GM12891 (cell line): ENCODE results near the gene ANK3.
A peak's percentile ranks its signal among the peaks of the same experiment; 100 is the strongest.

Experiments
- DNase-seq: peaks from one replicate; pipeline ENCODE4 v3.0.0; 2011; ENCODE audit warnings: low spot score; ENCODE audit not compliant: insufficient read length
- FAIRE-seq: peaks from 2 replicates; lab custom pipeline; 2011; peaks lifted over from hg19 to GRCh38; lab: Jason Lieb, UNC
- PAX5 ChIP-seq: IDR thresholded peaks from 2 replicates; pipeline ENCODE4 v1.6.1; 2011; ENCODE audit warnings: low read length, moderate library complexity, mild to moderate bottlenecking; ENCODE audit not compliant: insufficient read depth, severe bottlenecking
- POLR2A ChIP-seq: IDR thresholded peaks from 2 replicates; pipeline ENCODE4 v1.6.1; 2011; ENCODE audit warnings: low read depth, low read length, control low read depth
- POLR2AphosphoS5 ChIP-seq: IDR thresholded peaks from 2 replicates; pipeline ENCODE4 v1.6.1; 2011; ENCODE audit warnings: low read depth, low read length, control low read depth
- POU2F2 ChIP-seq: IDR thresholded peaks from 2 replicates; pipeline ENCODE4 v1.6.1; 2011; ENCODE audit warnings: low read depth, mild to moderate bottlenecking, control low read depth, low read length, moderate library complexity
- SPI1 ChIP-seq: IDR thresholded peaks from 2 replicates; pipeline ENCODE4 v1.6.1; 2011; ENCODE audit warnings: low read depth, low read length, control low read depth
- TAF1 ChIP-seq: IDR thresholded peaks from 2 replicates; pipeline ENCODE4 v1.6.1; 2011; ENCODE audit warnings: low read depth, low read length, control low read depth

Gene ANK3

GRCh38 chr10:60291344-60291930 is 98.2 kb downstream of the ANK3 start:
- FAIRE-seq (no peak), DNase-seq (no peak)
- TF ChIP-seq POLR2AphosphoS5 (no peak), TAF1 (no peak), POLR2A (no peak)

DNA sequence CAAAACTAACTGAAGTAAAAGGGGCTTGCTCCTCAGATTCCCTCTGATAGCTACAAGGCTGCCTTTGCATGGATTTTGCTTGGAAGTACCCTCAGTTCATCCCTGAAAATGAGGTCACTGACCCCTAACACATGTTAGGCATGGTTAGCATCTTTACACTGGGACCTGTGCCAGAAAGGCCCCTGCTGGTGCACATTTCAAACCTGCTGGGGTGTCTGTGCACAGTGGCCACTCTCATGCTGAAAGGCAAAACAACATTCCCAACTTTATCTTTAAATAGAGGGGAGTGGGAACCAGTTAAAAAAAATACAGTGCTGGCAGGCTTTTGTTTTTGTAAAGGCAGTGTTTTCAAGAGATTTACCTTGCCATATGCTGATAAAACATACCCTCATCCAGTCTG is 99.1 kb downstream of the ANK3 start:
- DNase-seq (no peak), FAIRE-seq (no peak)
- no peak for TF ChIP-seq TAF1
- no peak for TF ChIP-seq PAX5
- no peak for TF ChIP-seq POU2F2
- TF ChIP-seq POLR2A, result no peak
- TF ChIP-seq SPI1, result no peak
- no peak for TF ChIP-seq POLR2AphosphoS5

GRCh38 chr10:60289800-60290199 is 99.9 kb downstream of the ANK3 start:
- no peak for FAIRE-seq
- no peak for DNase-seq
- TF ChIP-seq TAF1 (no peak), POLR2AphosphoS5 (no peak), POU2F2 (no peak), PAX5 (no peak), SPI1 (no peak), POLR2A (no peak)

DNA sequence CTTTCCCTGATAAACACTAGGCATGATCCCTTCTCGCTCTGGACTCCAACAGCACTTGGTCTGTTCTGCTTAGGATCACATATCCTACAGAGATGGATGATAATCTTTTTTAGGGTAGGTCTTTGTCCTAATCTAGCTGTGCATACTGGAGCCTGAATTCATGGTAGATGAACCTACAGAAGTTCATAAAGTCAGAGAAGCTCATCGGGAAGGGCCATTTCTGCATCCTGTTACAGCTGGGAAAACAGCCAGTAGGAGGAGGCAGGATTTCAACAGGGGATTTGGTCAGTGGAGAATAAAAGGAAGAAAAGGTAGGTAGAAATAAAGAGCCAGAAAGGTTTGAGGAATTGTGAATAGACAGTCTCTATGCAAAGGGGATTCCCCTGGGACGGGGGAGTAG is 101.4 kb downstream of the ANK3 start:
- DNase-seq (no peak), FAIRE-seq (no peak)

DNA sequence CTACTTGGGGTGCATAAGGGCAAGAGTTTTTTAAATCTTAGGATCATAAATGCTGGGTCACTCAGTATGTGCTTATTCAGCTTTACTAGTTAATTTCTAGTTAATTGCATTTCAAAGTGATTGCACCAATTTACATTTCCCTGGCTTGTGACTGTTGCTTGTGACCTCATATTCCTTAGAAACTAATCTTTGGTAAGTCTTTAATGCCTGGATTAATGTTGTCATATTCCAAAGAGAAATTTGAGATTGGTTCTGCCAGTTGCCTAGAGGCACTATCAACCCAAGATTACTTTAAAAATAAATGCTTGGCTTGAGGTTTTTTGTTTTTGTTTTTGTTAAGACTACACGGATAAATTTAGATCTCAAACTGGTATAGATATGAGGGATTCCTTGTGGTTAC is 103.1 kb downstream of the ANK3 start:
- FAIRE-seq (no peak), DNase-seq (no peak)
- no peak for TF ChIP-seq SPI1
- TF ChIP-seq POLR2AphosphoS5, result no peak
- no peak for TF ChIP-seq TAF1
- no peak for TF ChIP-seq POU2F2
- no peak for TF ChIP-seq PAX5
- TF ChIP-seq POLR2A, result no peak

More for the DNA sequence above, 101.4 kb downstream of the ANK3 start:
- TF ChIP-seq POLR2AphosphoS5 (no peak), SPI1 (no peak), POLR2A (no peak), TAF1 (no peak), POU2F2 (no peak), PAX5 (no peak)

DNA sequence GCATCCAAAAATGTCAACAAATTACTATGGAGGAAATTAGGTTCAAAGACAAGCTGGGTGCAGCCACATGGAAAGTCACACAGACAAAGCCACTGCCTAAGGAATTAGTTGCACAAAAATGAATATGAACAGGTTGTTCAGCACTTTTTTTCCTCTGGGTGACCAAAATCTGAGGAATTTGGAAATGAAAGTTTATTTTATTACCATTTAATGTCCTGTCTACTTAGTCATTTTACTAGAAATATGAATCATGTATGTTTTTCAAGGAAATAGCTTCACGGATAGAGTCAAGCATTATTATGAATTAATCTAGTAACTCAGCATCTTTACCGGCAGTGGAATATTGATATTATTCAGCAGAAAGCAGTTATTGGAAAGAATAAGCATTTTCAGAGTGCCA is 106.3 kb downstream of the ANK3 start:
- FAIRE-seq (no peak), DNase-seq (no peak)
- no peak for TF ChIP-seq POLR2AphosphoS5

- TF ChIP-seq SPI1, result peak; percentile 65
- no peak for TF ChIP-seq POU2F2
- DNase-seq (no peak), FAIRE-seq (no peak)
These were observed 106.8 kb downstream of the ANK3 start for GRCh38 chr10:60282771-60283353.

DNA sequence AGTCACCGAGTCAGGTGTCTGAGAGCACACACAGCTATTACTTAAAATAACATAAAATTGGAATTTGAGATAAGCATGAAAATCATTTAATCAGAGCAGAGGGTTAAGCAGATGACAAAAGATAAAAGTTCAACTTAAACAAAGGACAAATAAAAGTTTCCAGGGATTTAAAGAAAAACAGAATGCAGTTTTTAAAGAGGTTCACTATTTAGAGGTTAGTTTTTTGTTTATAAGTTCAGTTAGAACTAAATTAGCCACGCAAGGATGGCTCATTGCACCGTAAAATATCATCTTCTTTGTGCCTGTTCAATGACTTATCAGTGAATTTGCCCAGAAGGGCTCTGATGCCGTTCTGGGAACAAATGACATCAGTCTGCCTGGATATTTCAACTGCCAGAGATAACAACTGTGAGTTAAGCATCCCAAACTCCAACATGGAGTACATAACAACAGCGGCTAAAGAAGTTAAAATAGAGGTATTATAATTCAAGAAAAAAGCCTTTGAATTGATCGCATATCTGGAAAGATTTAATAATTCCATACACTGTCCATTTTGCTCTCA is 107.8 kb downstream of the ANK3 start:
- DNase-seq, result no peak
- no peak for FAIRE-seq
- TF ChIP-seq POU2F2 (no peak), POLR2AphosphoS5 (no peak), PAX5 (no peak), POLR2A (no peak), SPI1 (no peak)

DNA sequence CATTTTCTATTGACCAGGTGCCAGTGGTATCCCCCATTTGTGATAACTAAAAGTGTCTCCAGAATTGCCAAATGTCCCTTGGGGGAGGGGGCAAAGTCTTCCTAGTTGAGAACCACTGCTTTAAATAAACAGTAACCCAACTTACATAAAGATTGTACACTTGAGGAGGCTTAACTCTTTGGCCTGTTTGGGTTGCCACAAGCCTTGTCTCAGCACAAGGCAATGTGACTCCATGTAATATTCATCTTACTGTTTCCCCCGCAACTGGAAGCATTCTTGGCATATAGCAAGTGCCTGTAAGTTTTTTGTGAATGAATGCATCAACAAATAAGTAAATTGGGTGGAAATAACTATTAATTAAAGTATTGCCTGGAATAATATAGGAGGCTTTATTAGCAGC is 108.3 kb downstream of the ANK3 start:
- DNase-seq, result no peak
- TF ChIP-seq POLR2AphosphoS5, result no peak
- TF ChIP-seq PAX5, result no peak
- TF ChIP-seq POU2F2, result no peak
- no peak for TF ChIP-seq TAF1
- no peak for TF ChIP-seq SPI1
- no peak for TF ChIP-seq POLR2A
- no peak for FAIRE-seq

GRCh38 chr10:60280475-60280874 is 109.2 kb downstream of the ANK3 start:
- TF ChIP-seq SPI1 (no peak), PAX5 (no peak), POLR2A (no peak), TAF1 (no peak), POU2F2 (no peak), POLR2AphosphoS5 (no peak)
- no peak for DNase-seq
- no peak for FAIRE-seq

DNA sequence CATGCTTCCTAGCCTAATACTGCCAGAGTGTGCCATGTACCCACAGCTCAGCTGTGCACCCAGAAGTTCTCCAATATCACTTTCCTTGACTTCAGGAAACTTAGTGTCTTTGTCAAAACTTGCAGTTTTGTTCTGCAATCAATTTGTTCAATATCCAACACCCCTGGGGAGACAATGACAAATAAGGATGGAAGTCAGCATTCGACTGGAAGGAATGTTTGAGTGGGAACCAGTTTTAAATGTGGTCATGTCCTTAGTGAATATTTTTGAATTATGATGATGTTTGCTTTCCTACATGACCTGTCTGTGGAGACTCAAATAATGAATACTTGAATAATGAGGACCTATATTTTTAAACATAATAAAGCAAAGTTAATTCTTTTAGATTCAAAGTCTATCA is 112.0 kb downstream of the ANK3 start:
- FAIRE-seq, result no peak

DNA sequence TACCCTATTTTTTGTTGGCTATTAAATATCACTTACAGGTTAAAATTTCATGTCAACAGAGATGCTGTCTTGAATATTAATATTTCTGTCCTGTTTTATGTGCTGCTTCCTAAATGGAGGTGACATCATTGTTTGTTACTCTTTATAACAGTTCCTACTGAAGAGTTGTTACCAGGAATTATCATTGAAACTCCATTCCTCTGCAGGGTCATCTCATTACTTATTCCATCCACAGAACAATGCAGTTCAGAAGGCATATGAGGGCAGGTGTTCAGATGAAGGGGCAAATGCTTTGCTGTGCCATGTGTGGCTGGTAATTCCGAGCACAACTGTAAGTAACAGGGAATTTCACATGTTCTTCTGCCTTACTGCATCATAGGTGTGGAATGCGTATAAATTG is 113.4 kb downstream of the ANK3 start:
- no peak for TF ChIP-seq TAF1
- DNase-seq (no peak), FAIRE-seq (no peak)

More for the DNA sequence above, 112.0 kb downstream of the ANK3 start:
- no peak for DNase-seq
- TF ChIP-seq TAF1, result no peak
